K562 (cell line): ENCODE data around the gene RNASEH2A. TPM values are rescaled to one million over a fixed set of nuclear protein-coding genes. Genes with fewer than 3 reads are reported as not detected.
A peak's percentile ranks its signal among the peaks of the same experiment; 100 is the strongest.

Experiments
- ARID4B ChIP-seq: sonication (generic); formaldehyde crosslinking; IDR thresholded peaks from 2 replicates; pipeline ENCODE4 v1.8.0; 2022; ENCODE audit warnings: mild to moderate bottlenecking, missing genetic modification reagents
- BDP1 ChIP-seq: IDR thresholded peaks from 3 replicates; pipeline ENCODE4 v1.6.1; 2011; ENCODE audit not compliant: insufficient read length, insufficient read depth
- CBFB ChIP-seq: sonication (generic); formaldehyde crosslinking; IDR thresholded peaks from 2 replicates; pipeline ENCODE4 v1.4.0; 2020; ENCODE audit warnings: mild to moderate bottlenecking, missing genetic modification reagents
- CREB3L1 ChIP-seq: fragments of 450-650 bp; IDR thresholded peaks from 2 replicates; pipeline ENCODE4 v1.6.1; 2014; ENCODE audit warnings: low read depth, mild to moderate bottlenecking, moderate library complexity, borderline replicate concordance
- DNMT1 ChIP-seq: fragments of 450-650 bp; IDR thresholded peaks from 2 replicates; pipeline ENCODE4 v1.6.1; 2016; ENCODE audit warnings: antibody characterized with exemption, mild to moderate bottlenecking
- GTF2E2 ChIP-seq: fragments of 200-800 bp; sonication (Bioruptor generic); IDR thresholded peaks from 2 replicates; pipeline ENCODE4 v1.6.1; 2016; ENCODE audit warnings: missing genetic modification characterization, missing compliant biosample characterization
- HNRNPUL1 ChIP-seq: fragments of 200-400 bp; formaldehyde crosslinking; IDR thresholded peaks from 2 replicates; pipeline ENCODE4 v1.6.1; 2017; ENCODE audit warnings: low read length
- MECOM ChIP-seq: fragments of 250-450 bp; sonication (Bioruptor Pico); IDR thresholded peaks from 2 replicates; pipeline ENCODE4 v1.8.0; 2022; ENCODE audit warnings: inconsistent platforms
- NFIC ChIP-seq: fragments of 450-650 bp; IDR thresholded peaks from 2 replicates; pipeline ENCODE4 v1.6.1; 2017; ENCODE audit warnings: mild to moderate bottlenecking, inconsistent platforms
- NONO ChIP-seq, 2 experiments: fragments of 200-400 bp in 1 of 2; fragments of 450-650 bp in 1 of 2; formaldehyde crosslinking in 1 of 2; IDR thresholded peaks; 2 replicates each; pipeline ENCODE4 v1.6.1; 2017; ENCODE audit warnings: low read depth in 2 of 2, mild to moderate bottlenecking in 2 of 2, moderate library complexity in 2 of 2, low read length in 1 of 2
- RBM34 ChIP-seq: fragments of 200-400 bp; formaldehyde crosslinking; IDR thresholded peaks from 2 replicates; pipeline ENCODE4 v1.6.1; 2018; ENCODE audit warnings: low read length, borderline replicate concordance; ENCODE audit not compliant: insufficient read depth
- TARDBP ChIP-seq: fragments of 450-650 bp; IDR thresholded peaks from 2 replicates; pipeline ENCODE4 v1.6.1; 2016
- TRIM24 ChIP-seq, 2 experiments: fragments of 450-650 bp; IDR thresholded peaks; 2 replicates each; pipeline ENCODE4 v1.6.1; 2016
- ZNF282 ChIP-seq: sonication (generic); formaldehyde crosslinking; IDR thresholded peaks from 2 replicates; pipeline ENCODE4 v1.8.1; 2023; ENCODE audit warnings: missing genetic modification reagents
- ZNF511 ChIP-seq: sonication (generic); formaldehyde crosslinking; IDR thresholded peaks from 2 replicates; pipeline ENCODE4 v1.8.0; 2022; ENCODE audit warnings: mild to moderate bottlenecking, missing genetic modification reagents
- ZNF584 ChIP-seq: fragments of 200-800 bp; sonication (Bioruptor generic); IDR thresholded peaks from 2 replicates; pipeline ENCODE4 v1.6.1; 2016; ENCODE audit warnings: low read depth, mild to moderate bottlenecking, missing genetic modification characterization, missing compliant biosample characterization
- polyA plus RNA-seq, 8 experiments: library from polyadenylated mRNA; depleted of rRNA in 4 of 8; stranded (reverse) in 5 of 8; unstranded in 3 of 8; fragments of >200 nt; fragmentation: Nextera tagmentation in 2 of 8; fragmentation: Illumina TruSeq in 1 of 8; extraction: Ambion mirVana in 2 of 8; extraction: Trizol in 1 of 8; gene quantifications; 2 replicates each; pipeline versions ENCODE4 v1.2.1 to v1.2.3, GENCODE V29; 2011 to 2014; ENCODE audit warnings: inconsistent platforms in 1 of 8, missing spikeins in 1 of 8
- total RNA-seq, 7 experiments: library from RNA; depleted of rRNA in 6 of 7; stranded (reverse); fragments of >200 nt in 6 of 7; fragmentation: Illumina TruSeq in 2 of 7; extraction: Trizol in 2 of 7; gene quantifications; 2 replicates each; pipeline versions ENCODE4 v1.2.1 to v1.2.3, GENCODE V29; 2011 to 2021; ENCODE audit warnings: low replicate concordance in 1 of 7
- TF ChIP-seq, protein P1 (sequence below): fragments of 250-450 bp; sonication (Bioruptor Pico); IDR thresholded peaks from 2 replicates; pipeline ENCODE4 v1.5.1; 2021; ENCODE audit warnings: mild to moderate bottlenecking

Gene RNASEH2A
- total and polyA plus RNA-seq, 9 of the 15 experiments (the other 6 are each of a cell fraction or from before 2014, with no cell fraction given) = 22.3 to 78.0 (median 61.7) TPM

DNA sequence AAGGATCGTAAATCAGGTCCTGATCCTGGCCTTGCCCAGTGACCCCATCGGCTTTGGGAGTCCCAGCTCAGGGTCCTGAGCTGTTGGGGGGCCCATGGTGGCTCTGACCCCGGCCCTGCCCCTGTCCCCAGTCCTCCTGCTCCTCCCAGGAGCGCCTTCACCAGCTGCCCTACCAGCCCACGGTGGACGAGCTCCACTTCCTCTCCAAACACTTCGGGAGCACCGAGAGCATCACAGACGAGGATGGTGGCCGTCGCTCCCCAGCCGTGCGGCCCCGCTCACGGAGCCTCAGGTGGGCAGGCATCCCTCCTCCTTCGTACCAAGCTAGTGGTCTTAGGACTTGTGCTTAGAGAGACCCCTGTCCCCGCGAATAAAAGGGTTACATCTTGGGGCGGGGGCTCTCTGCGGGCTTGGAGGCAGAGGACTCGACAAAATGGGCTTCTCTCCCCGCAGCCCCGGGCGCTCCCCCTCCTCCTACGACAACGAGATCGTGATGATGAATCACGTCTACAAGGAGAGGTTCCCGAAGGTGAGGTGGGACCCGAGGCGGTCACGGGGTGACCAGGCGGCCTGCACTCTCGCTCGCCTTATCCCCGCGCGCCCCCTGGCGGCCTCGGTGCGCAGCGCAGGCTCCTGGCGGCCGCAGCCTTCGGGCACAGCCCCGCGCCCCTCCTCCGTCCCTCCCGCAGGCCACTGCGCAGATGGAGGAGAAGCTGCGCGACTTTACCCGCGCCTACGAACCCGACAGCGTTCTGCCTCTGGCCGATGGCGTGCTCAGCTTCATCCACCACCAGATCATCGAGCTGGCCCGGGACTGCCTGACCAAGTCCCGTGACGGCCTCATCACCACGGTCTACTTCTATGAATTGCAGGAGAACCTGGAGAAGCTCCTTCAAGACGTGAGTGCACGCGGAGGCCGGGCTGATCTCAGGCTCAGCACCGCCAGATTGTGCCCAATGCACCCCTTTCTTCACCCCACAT lies 41.1 kb downstream of the RNASEH2A start (continued):
- TF ChIP-seq ARID4B (CRISPR knock-in tag) = no peak
- TF ChIP-seq NFIC = peak; percentile 19; the same call in 1 of the 2 replicates
- TF ChIP-seq, protein P1, sequence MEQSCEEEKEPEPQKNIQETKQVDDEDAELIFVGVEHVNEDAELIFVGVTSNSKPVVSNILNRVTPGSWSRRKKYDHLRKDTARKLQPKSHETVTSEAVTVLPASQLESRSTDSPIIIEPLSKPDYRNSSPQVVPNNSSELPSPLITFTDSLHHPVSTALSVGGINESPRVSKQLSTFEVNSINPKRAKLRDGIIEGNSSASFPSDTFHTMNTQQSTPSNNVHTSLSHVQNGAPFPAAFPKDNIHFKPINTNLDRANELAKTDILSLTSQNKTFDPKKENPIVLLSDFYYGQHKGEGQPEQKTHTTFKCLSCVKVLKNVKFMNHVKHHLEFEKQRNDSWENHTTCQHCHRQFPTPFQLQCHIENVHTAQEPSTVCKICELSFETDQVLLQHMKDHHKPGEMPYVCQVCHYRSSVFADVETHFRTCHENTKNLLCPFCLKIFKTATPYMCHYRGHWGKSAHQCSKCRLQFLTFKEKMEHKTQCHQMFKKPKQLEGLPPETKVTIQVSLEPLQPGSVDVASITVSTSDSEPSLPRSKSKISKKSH = no peak
- TF ChIP-seq CREB3L1 = no peak
- no peak for TF ChIP-seq HNRNPUL1
- no peak for TF ChIP-seq RBM34
- peak in 1 of 2 experiments; percentile 20; a peak in 1 of 4 replicates for TF ChIP-seq TRIM24 (IDR thresholded peaks at IDR 0.05)
- no peak for TF ChIP-seq CBFB (CRISPR knock-in tag)
- TF ChIP-seq TARDBP = peak; percentile 66
- no peak for TF ChIP-seq GTF2E2 (tag)
- TF ChIP-seq DNMT1 = no peak
- TF ChIP-seq MECOM = no peak
- no peak for TF ChIP-seq NONO (IDR thresholded peaks at IDR 0.05; ENCODE audit: low read depth in 2 of 2, low read length in 1 of 2)
- no peak for TF ChIP-seq BDP1
- TF ChIP-seq ZNF282 (CRISPR knock-in tag) = 0 out of 2 replicates have a peak, but pooled peaks have one; percentile 52
- no peak for TF ChIP-seq ZNF584 (CRISPR knock-in tag)
- TF ChIP-seq ZNF511 (CRISPR knock-in tag) = peak; percentile 68; the same call in 1 of the 2 replicates
